ENCODE data around the gene SYT8.

- TF ChIP-seq CTCF (IDR thresholded peaks at IDR 0.05) (no peak), EZH2 (IDR thresholded peaks at IDR 0.05; ENCODE audit: borderline replicate concordance, insufficient read depth, low read depth, low read length, poor library complexity, severe bottlenecking) (no peak)
Observed at GRCh38 chr11:1823376-1824220, 11.2 kb upstream of the SYT8 start.

Measured in B cell (primary cell).